H1 (cell line): Measurements from ENCODE around the gene RELT. TPM values are rescaled to one million over a fixed set of nuclear protein-coding genes. Genes with fewer than 3 reads are reported as not detected.

ENCODE experiments used
- CHD7 ChIP-seq: fragments of 300-600 bp; sonication (generic); IDR thresholded peaks from 2 replicates; pipeline ENCODE4 v1.7.1; 2012; ENCODE audit warnings: low read length, moderate library complexity, mild to moderate bottlenecking, inconsistent platforms; ENCODE audit not compliant: insufficient replicate concordance
- PHF8 ChIP-seq: fragments of 200-600 bp; sonication (generic); conservative IDR thresholded peaks from 2 replicates; pipeline ENCODE4 v1.7.1; 2012; ENCODE audit warnings: low read depth, mild to moderate bottlenecking, inconsistent platforms, low read length, moderate library complexity
- polyA plus RNA-seq, 7 experiments: library from polyadenylated mRNA; depleted of rRNA in 3 of 7; stranded (reverse) in 5 of 7; unstranded in 2 of 7; fragments of >200 nt in 5 of 7; fragments of 200-250 nt in 2 of 7; gene quantifications; 1 replicate in 5 of 7; 2 replicates in 1 of 7; 4 replicates in 1 of 7; pipeline versions ENCODE4 v1.2.1 to v1.2.3, GENCODE V29; 2011 to 2013; ENCODE audit warnings: missing spikeins in 2 of 7, mixed read lengths in 2 of 7
- total RNA-seq: library from RNA; stranded (reverse); fragmentation: NEBNext Ultra II Directional; extraction: Animal tissue kit (Norgen Biotek cat#: 25700); gene quantifications from 2 replicates; pipeline ENCODE4 v1.2.1, GENCODE V29; 2021

The RELT gene
- total and polyA plus RNA-seq, 2 of the 8 experiments (the other 6 are each of a cell fraction or from before 2014, with no cell fraction given): 3.4 to 5.7 TPM

DNA sequence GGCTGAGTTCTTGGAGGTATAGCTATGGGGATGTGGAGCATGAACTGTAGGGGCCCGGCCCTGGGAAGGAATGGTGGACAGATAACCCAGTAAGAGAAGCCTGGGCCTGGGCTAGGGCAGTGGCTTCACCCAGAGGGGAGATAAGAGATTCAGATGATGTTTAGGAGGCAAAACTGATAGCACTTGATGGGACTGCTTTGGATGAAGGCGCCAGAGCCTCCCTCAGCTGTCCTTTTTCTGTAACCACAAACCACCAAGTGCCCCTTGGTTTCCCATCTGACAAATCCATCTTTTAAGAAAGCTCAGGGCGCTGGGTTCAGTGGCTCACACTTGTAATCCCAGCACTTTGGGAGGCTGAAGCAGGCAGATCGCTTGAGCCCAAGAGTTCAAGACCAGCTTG lies 23.4 kb downstream of the RELT start (continued):
- TF ChIP-seq CHD7 (no peak), PHF8 (no peak)
